ENCODE measurements around the gene OR5A1. TPM values are rescaled to one million over a fixed set of nuclear protein-coding genes. Genes with fewer than 3 reads are reported as not detected.

OR5A1 gene
- total RNA-seq, 1 donor from 2014 or later, result not detected

DNA sequence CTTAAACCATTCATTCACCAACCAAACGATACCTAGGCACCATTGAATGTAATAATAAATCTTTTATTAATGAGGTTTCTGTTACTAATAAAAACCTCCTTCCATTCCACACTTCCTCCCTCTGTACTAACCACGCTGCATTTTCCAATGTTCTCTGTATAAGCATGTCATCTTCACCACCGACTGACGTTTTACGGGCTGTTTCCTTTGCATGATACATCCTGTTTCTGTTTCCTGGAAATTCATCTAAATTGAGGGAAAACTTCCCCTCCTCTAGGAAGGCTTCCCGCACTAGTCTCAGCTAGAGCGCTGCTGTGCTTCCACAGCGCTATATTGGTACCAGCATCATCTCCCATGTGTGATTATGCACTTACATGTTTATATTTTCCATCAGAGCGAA is 38.9 kb downstream of the OR5A1 start:
- TF ChIP-seq, protein P1, sequence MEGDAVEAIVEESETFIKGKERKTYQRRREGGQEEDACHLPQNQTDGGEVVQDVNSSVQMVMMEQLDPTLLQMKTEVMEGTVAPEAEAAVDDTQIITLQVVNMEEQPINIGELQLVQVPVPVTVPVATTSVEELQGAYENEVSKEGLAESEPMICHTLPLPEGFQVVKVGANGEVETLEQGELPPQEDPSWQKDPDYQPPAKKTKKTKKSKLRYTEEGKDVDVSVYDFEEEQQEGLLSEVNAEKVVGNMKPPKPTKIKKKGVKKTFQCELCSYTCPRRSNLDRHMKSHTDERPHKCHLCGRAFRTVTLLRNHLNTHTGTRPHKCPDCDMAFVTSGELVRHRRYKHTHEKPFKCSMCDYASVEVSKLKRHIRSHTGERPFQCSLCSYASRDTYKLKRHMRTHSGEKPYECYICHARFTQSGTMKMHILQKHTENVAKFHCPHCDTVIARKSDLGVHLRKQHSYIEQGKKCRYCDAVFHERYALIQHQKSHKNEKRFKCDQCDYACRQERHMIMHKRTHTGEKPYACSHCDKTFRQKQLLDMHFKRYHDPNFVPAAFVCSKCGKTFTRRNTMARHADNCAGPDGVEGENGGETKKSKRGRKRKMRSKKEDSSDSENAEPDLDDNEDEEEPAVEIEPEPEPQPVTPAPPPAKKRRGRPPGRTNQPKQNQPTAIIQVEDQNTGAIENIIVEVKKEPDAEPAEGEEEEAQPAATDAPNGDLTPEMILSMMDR (IDR thresholded peaks at IDR 0.05), result no peak
- H3K4me1 ChIP-seq, result no peaks in the 10 kb centered on the region
- no peaks in the 10 kb centered on the region for H3K27me3 ChIP-seq (ENCODE audit: low read depth)
- no peaks in the 10 kb centered on the region for H3K9me3 ChIP-seq
- H3K36me3 ChIP-seq, result no peaks in the 10 kb centered on the region
- no peak overlapping the region for H3K4me3 ChIP-seq
- ATAC-seq, result peak in 1 of 2 donors; percentile 24
- no peak overlapping the region for H3K27ac ChIP-seq
- intact Hi-C loops (cut with DNase I), result no loop called here
- DNase-seq, result no peak

DNA sequence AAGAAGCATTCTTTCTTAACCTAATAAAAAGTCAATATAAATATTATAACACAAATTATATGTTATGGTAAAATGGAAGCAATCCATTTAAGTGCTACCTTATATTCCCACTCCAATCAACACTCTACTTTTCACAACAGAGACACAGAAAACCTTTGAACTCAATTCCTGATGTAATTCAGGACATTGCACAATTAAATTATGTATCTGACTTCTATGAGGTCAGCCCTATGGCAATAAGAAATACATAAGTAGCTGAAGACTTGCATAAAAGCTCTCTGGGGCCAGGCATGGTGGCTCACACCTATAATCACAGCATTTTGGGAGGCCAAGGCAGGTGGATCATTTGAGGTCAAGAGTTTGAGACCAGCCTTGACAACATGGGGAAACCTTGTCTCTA is 43.6 kb downstream of the OR5A1 start:
- H3K4me1 ChIP-seq, result no peaks in the 10 kb centered on the region
- intact Hi-C loops (cut with DNase I), result no loop called here
- no peaks in the 10 kb centered on the region for H3K36me3 ChIP-seq
- DNase-seq, result no peak
- ATAC-seq, result peak in 1 of 2 donors; percentile 29
- no peak overlapping the region for H3K4me3 ChIP-seq
- no peak overlapping the region for H3K27ac ChIP-seq
- no peaks in the 10 kb centered on the region for H3K9me3 ChIP-seq
- TF ChIP-seq, protein P1 (IDR thresholded peaks at IDR 0.05), result no peak
- no peaks in the 10 kb centered on the region for H3K27me3 ChIP-seq (ENCODE audit: low read depth)

DNA sequence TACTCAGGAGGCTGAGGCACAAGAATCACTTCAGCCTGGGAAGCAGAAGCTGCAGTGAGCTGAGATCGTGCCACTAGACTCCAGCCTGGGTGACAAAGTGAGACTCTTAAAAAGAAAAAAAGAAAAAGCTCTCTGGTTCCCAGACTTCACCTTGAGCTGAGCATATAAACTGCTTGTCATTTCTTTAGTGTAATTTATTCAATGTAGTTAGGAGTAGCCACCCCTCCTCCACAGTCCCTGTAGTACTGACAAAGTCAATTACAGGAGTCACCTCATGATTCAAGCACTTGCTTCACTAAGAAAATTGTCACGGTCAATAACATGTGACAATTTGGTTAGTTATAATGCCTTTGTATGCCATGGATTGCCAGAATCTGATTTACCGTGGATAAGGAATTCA is 44.1 kb downstream of the OR5A1 start:
- Histone ChIP-seq H3K4me3 (no peak overlapping the region), H3K9me3 (no peaks in the 10 kb centered on the region), H3K36me3 (no peaks in the 10 kb centered on the region), H3K27me3 (ENCODE audit: low read depth) (no peaks in the 10 kb centered on the region), H3K27ac (no peak overlapping the region), H3K4me1 (no peaks in the 10 kb centered on the region)
- no peak for ATAC-seq
- TF ChIP-seq, protein P1 (IDR thresholded peaks at IDR 0.05), result no peak
- DNase-seq, result no peak
- intact Hi-C loops (cut with DNase I), result no loop called here

Other genes with a start within 250 kb of the OR5A1 start
- gene MPEG1, start 223.5 kb upstream of the OR5A1 start, total RNA-seq, result 48.9 TPM
- not detected for gene OR5AN1, start 77.6 kb upstream of the OR5A1 start, total RNA-seq
- gene OR5A2, start 10.1 kb upstream of the OR5A1 start, total RNA-seq, result not detected
- gene OR4D6, start 20.5 kb downstream of the OR5A1 start, total RNA-seq, result not detected
- gene OR4D10, start 36.8 kb downstream of the OR5A1 start, total RNA-seq, result not detected
- not detected for gene OR4D11, start 67.1 kb downstream of the OR5A1 start, total RNA-seq
- not detected for gene OR4D9, start 75.1 kb downstream of the OR5A1 start, total RNA-seq
- gene OSBP, start 179.3 kb downstream of the OR5A1 start, total RNA-seq, result 37.7 TPM
- 38.2 TPM for gene PATL1, start 232.6 kb downstream of the OR5A1 start, total RNA-seq